OCI-LY7 (cell line): ENCODE data around the gene SLC13A3. TPM values are rescaled to one million over a fixed set of nuclear protein-coding genes. Genes with fewer than 3 reads are reported as not detected.

Experiments used
- BruUV-seq: library from RNA; stranded (reverse); fragments of 400-500 nt; replicated peaks from 2 replicates; lab custom pipeline; 2021; lab: Mats Ljungman, UMichigan
- CTCF ChIA-PET: fragments of 300-600 bp; sonication (Branson Sonifier 250); formaldehyde crosslinking; loops from one replicate; lab custom pipeline; 2022; ENCODE audit warnings: antibody characterized with exemption; ENCODE audit not compliant: unreplicated experiment; lab: Charles Lee
- POLR2A ChIA-PET: fragments of 300-600 bp; sonication (Branson Sonifier 250); formaldehyde crosslinking; loops from one replicate; lab custom pipeline; 2022; ENCODE audit warnings: antibody characterized with exemption; lab: Charles Lee
- DNase-seq: peaks from one replicate; pipeline ENCODE4 v3.0.0-alpha.2; 2015; ENCODE audit warnings: low spot score
- H2AFZ ChIP-seq: fragments of 200-600 bp; sonication (generic), shearing (Covaris generic); 2 replicates; pipeline ENCODE4 v1.6.1; 2014; ENCODE audit warnings: mild to moderate bottlenecking, antibody characterized with exemption, low read length, moderate library complexity
- H3K27ac ChIP-seq: fragments of 200-600 bp; sonication (generic); 2 replicates; pipeline ENCODE4 v1.5.1; 2014; ENCODE audit warnings: mixed run types, low read depth, mild to moderate bottlenecking, moderate library complexity, low read length, inconsistent platforms; ENCODE audit not compliant: poor library complexity, severe bottlenecking
- H3K36me3 ChIP-seq: fragments of 200-600 bp; sonication (generic); 2 replicates; pipeline ENCODE4 v1.6.1; 2014; ENCODE audit warnings: mild to moderate bottlenecking, antibody characterized with exemption, low read length, moderate library complexity, mixed read lengths; ENCODE audit not compliant: insufficient read depth
- H3K4me1 ChIP-seq: fragments of 200-600 bp; sonication (generic); 2 replicates; pipeline ENCODE4 v1.5.1; 2014; ENCODE audit warnings: mild to moderate bottlenecking, low read length; ENCODE audit not compliant: insufficient read depth, poor library complexity, severe bottlenecking
- H3K4me2 ChIP-seq: fragments of 200-600 bp; sonication (generic); 2 replicates; pipeline ENCODE4 v1.6.1; 2014; ENCODE audit warnings: mild to moderate bottlenecking, low read length
- H3K4me3 ChIP-seq: fragments of 200-600 bp; sonication (generic); 2 replicates; pipeline ENCODE4 v1.5.1; 2014; ENCODE audit warnings: mild to moderate bottlenecking, low read depth, low read length; ENCODE audit not compliant: poor library complexity, severe bottlenecking
- H3K79me2 ChIP-seq: fragments of 200-600 bp; sonication (generic); 2 replicates; pipeline ENCODE4 v1.6.1; 2016; ENCODE audit warnings: low read depth, mild to moderate bottlenecking, low read length, moderate library complexity, mixed read lengths; ENCODE audit not compliant: insufficient read depth
- H3K9me2 ChIP-seq: fragments of 200-600 bp; sonication (generic); 2 replicates; pipeline ENCODE4 v1.6.1; 2016; ENCODE audit warnings: mild to moderate bottlenecking, low read length, mixed read lengths; ENCODE audit not compliant: insufficient read depth
- H3K9me3 ChIP-seq: fragments of 200-600 bp; sonication (generic); 2 replicates; pipeline ENCODE4 v1.6.1; 2014; ENCODE audit warnings: mild to moderate bottlenecking, mixed run types, low read length, mixed read lengths
- H4K20me1 ChIP-seq: fragments of 200-600 bp; sonication (generic); 2 replicates; pipeline ENCODE4 v1.6.1; 2014; ENCODE audit warnings: mild to moderate bottlenecking, antibody characterized with exemption, low read length, moderate library complexity, mixed read lengths; ENCODE audit not compliant: insufficient read depth
- EZH2phosphoT487 ChIP-seq: fragments of 200-600 bp; sonication (generic); IDR thresholded peaks from 2 replicates; pipeline ENCODE4 v1.6.1; 2018; ENCODE audit warnings: low read depth, borderline replicate concordance, mild to moderate bottlenecking, mixed run types, antibody characterized with exemption, low read length, moderate library complexity, mixed read lengths
- intact Hi-C: fragments of 100-400 bp; cut with micrococcal nuclease; formaldehyde crosslinking; loops from one replicate; pipeline ENCODE4 v1.10.0; 2022; ENCODE audit not compliant: unreplicated experiment
- total RNA-seq, 2 experiments: library from RNA; depleted of rRNA in 1 of 2; stranded (reverse); fragments of >200 nt in 1 of 2; shearing (Covaris generic) in 1 of 2; gene quantifications; 2 replicates each; pipeline ENCODE4 v1.2.3, GENCODE V29; 2014 to 2022
- TF ChIP-seq, protein P1 (sequence below): fragments of 200-600 bp; sonication (generic); conservative IDR thresholded peaks from 2 replicates; pipeline ENCODE4 v1.5.1; 2014; ENCODE audit warnings: mild to moderate bottlenecking, antibody characterized with exemption, low read length, moderate library complexity, mixed read lengths

SLC13A3 gene
- total RNA-seq, 2 experiments from 2014 or later = not detected

DNA sequence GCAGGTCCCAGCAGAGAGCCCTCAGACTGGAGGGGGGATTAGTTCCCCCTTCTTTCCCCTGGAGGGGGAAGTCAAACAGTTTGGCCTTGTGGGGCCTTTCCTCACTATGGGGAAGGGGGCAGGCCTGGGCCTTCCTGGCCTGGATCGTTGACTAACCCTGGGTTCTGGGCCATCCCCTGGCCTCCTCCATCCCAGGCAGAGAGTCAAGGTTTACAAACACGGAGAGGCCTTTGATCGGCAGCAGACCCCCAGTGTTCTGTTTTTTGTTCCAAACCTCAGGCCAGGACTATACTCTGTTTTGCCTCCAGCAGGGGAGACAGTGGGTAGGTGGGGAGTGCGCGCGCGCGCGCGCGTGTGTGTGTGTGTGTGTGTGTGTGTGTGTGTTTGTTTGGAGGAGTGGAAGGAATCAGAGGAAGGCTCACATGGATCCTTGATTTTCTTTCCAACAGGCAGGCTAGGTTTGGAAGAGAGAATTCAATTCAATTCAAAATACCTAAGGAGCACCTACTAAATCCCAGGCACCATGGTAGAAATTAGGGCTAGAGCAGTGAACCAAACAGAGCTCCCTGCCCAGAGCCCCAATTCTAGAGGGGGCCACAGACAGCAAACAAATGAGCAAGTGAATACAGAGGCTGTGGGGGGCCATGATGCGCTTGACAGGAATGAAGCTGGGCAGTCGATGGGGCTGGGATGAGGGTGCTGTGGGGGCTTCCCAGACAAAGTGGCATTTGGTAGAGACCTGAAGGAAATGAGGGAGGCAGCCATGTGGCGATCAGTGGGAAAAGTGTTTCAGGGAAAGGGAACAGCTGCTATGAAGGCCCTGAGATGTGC is 23.2 kb upstream of the SLC13A3 start:
- H3K27ac ChIP-seq = no peak overlapping the region
- no peak overlapping the region for H3K4me2 ChIP-seq
- ChIA-PET POLR2A (interaction anchor here (1.1 kb wide), 1 partner anchor 16 kb away, joined by 7 read pairs; no protein-coding TSS in a partner anchor), CTCF (no interaction called here)
- TF ChIP-seq, protein P1, sequence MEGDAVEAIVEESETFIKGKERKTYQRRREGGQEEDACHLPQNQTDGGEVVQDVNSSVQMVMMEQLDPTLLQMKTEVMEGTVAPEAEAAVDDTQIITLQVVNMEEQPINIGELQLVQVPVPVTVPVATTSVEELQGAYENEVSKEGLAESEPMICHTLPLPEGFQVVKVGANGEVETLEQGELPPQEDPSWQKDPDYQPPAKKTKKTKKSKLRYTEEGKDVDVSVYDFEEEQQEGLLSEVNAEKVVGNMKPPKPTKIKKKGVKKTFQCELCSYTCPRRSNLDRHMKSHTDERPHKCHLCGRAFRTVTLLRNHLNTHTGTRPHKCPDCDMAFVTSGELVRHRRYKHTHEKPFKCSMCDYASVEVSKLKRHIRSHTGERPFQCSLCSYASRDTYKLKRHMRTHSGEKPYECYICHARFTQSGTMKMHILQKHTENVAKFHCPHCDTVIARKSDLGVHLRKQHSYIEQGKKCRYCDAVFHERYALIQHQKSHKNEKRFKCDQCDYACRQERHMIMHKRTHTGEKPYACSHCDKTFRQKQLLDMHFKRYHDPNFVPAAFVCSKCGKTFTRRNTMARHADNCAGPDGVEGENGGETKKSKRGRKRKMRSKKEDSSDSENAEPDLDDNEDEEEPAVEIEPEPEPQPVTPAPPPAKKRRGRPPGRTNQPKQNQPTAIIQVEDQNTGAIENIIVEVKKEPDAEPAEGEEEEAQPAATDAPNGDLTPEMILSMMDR = no peak
- TF ChIP-seq EZH2phosphoT487 = no peak
- DNase-seq = no peak
- no peaks in the 10 kb centered on the region for H3K9me3 ChIP-seq
- H3K4me3 ChIP-seq = no peak overlapping the region
- no peak overlapping the region for H2AFZ ChIP-seq
- H4K20me1 ChIP-seq = no peaks in the 10 kb centered on the region
- intact Hi-C loops = no loop called here
- no peaks in the 10 kb centered on the region for H3K36me3 ChIP-seq
- H3K9me2 ChIP-seq = no peaks in the 10 kb centered on the region
- no peaks in the 10 kb centered on the region for H3K4me1 ChIP-seq
- H3K79me2 ChIP-seq = no peaks in the 10 kb centered on the region
- no TSS peak for BruUV-seq

- ChIA-PET CTCF (no interaction called here), POLR2A (no interaction called here)
- Histone ChIP-seq H3K4me1 (no peaks in the 10 kb centered on the region), H2AFZ (no peak overlapping the region), H3K27ac (no peak overlapping the region), H3K79me2 (no peaks in the 10 kb centered on the region), H3K36me3 (no peaks in the 10 kb centered on the region), H4K20me1 (no peaks in the 10 kb centered on the region), H3K4me2 (no peak overlapping the region), H3K9me2 (no peaks in the 10 kb centered on the region), H3K4me3 (no peak overlapping the region), H3K9me3 (no peaks in the 10 kb centered on the region)
- DNase-seq = no peak
- intact Hi-C loops = no loop called here
- no TSS peak for BruUV-seq
- TF ChIP-seq EZH2phosphoT487 = no peak
- TF ChIP-seq, protein P1 = no peak
These were observed 22.4 kb upstream of the SLC13A3 start for GRCh38 chr20:46673394-46674252.
